Smooth muscle cell (in vitro differentiated cells): Measurements from ENCODE around the gene GLTP. TPM values are rescaled to one million over a fixed set of nuclear protein-coding genes. Genes with fewer than 3 reads are reported as not detected.

ENCODE experiments used
- DNase-seq: peaks from one replicate; lab custom pipeline; 2025; ENCODE audit not compliant: unreplicated experiment; lab: John Stamatoyannopoulos, UW
- H2AFZ ChIP-seq: fragments of 200-600 bp; sonication (generic); 2 replicates; pipeline ENCODE4 v1.6.0; 2016; ENCODE audit warnings: antibody characterized with exemption, low read depth, mild to moderate bottlenecking
- H3F3A ChIP-seq: fragments of 200-600 bp; sonication (generic); 2 replicates; pipeline ENCODE4 v1.6.0; 2017; ENCODE audit warnings: antibody characterized with exemption, low read depth
- H3K27ac ChIP-seq: fragments of 200-600 bp; sonication (generic); 2 replicates; pipeline ENCODE4 v1.5.1; 2016; ENCODE audit warnings: low read depth, mild to moderate bottlenecking
- H3K27me3 ChIP-seq: fragments of 200-600 bp; sonication (generic); 2 replicates; pipeline ENCODE4 v1.6.1; 2016; ENCODE audit warnings: low read depth, mild to moderate bottlenecking
- H3K36me3 ChIP-seq: fragments of 200-600 bp; sonication (generic); 2 replicates; pipeline ENCODE4 v1.5.1; 2016; ENCODE audit warnings: low read depth
- H3K4me1 ChIP-seq: fragments of 200-600 bp; sonication (generic); 2 replicates; pipeline ENCODE4 v1.5.1; 2016; ENCODE audit warnings: low read depth
- H3K4me2 ChIP-seq: fragments of 200-600 bp; sonication (generic); 2 replicates; pipeline ENCODE4 v1.6.0; 2016; ENCODE audit warnings: mild to moderate bottlenecking
- H3K4me3 ChIP-seq: fragments of 200-600 bp; sonication (generic); 2 replicates; pipeline ENCODE4 v1.5.1; 2016; ENCODE audit warnings: mild to moderate bottlenecking
- H3K79me2 ChIP-seq: fragments of 200-600 bp; sonication (generic); 2 replicates; pipeline ENCODE4 v1.6.0; 2016; ENCODE audit warnings: low read depth, mild to moderate bottlenecking
- H3K9ac ChIP-seq: fragments of 200-600 bp; sonication (generic); 2 replicates; pipeline ENCODE4 v1.6.0; 2016; ENCODE audit warnings: low read depth
- H3K9me3 ChIP-seq: fragments of 200-600 bp; sonication (generic); replicated peaks from 2 replicates; pipeline ENCODE4 v1.5.1; 2016; ENCODE audit warnings: low read depth
- H4K20me1 ChIP-seq: fragments of 200-600 bp; sonication (generic); 2 replicates; pipeline ENCODE4 v1.6.0; 2016; ENCODE audit warnings: low read depth
- CTCF ChIP-seq: fragments of 200-600 bp; sonication (generic); IDR thresholded peaks from 2 replicates; pipeline ENCODE4 v1.5.1; 2017; ENCODE audit warnings: borderline replicate concordance, mild to moderate bottlenecking, antibody characterized with exemption; ENCODE audit not compliant: insufficient read depth, poor library complexity, severe bottlenecking
- WGBS: methylation state at CpG from one replicate; pipeline ENCODE4 v1.1.7; 2016; ENCODE audit warnings: low lambda C conversion rate; 5-methylcytosine and 5-hydroxymethylcytosine counted together
- polyA plus RNA-seq: library from polyadenylated mRNA; unstranded; fragments of >200 nt; fragmentation: Nextera tagmentation; extraction: Ambion mirVana; gene quantifications from 2 replicates; pipeline ENCODE4 v1.2.1, GENCODE V29; 2016
- total RNA-seq: library from RNA; depleted of rRNA; stranded (reverse); fragments of >200 nt; gene quantifications from 2 replicates; pipeline ENCODE4 v1.2.3, GENCODE V29; 2014

Gene GLTP
- total and polyA plus RNA-seq, 2 experiments from 2014 or later, result 43.4 to 46.9 TPM

- no peak for TF ChIP-seq CTCF
- Histone ChIP-seq H3K4me1 (no peaks in the 10 kb centered on the region), H3F3A (no peaks in the 10 kb centered on the region), H3K79me2 (no peaks in the 10 kb centered on the region), H3K9ac (no peak overlapping the region), H3K27ac (no peak overlapping the region), H3K4me3 (no peak overlapping the region), H3K27me3 (no peaks in the 10 kb centered on the region), H4K20me1 (no peaks in the 10 kb centered on the region), H3K36me3 (no peaks in the 10 kb centered on the region), H2AFZ (no peak overlapping the region), H3K9me3 (no peaks in the 10 kb centered on the region), H3K4me2 (no peak overlapping the region)
- no peak for DNase-seq
- 70% methylated on average over 5 of the region's 6 CpGs for WGBS
Measured at GRCh38 chr12:109839444-109839843, 40.9 kb downstream of the GLTP start.

- H3K4me1 ChIP-seq, result no peaks in the 10 kb centered on the region
- H2AFZ ChIP-seq, result no peak overlapping the region
- DNase-seq, result no peak
Measured at GRCh38 chr12:109836916-109837315, 43.4 kb downstream of the GLTP start.

GRCh38 chr12:109835827-109836226, 44.5 kb downstream of the GLTP start:
- no peaks in the 10 kb centered on the region for H3K79me2 ChIP-seq
- no peak for TF ChIP-seq CTCF
- H3K9ac ChIP-seq, result no peak overlapping the region
- no peak overlapping the region for H3K4me3 ChIP-seq
- no peaks in the 10 kb centered on the region for H4K20me1 ChIP-seq
- 97% methylated on average over 4 of the region's 4 CpGs for WGBS
- H3K4me2 ChIP-seq, result no peak overlapping the region
- no peaks in the 10 kb centered on the region for H3K9me3 ChIP-seq
- H3F3A ChIP-seq, result no peaks in the 10 kb centered on the region
- H3K27ac ChIP-seq, result no peak overlapping the region
- no peaks in the 10 kb centered on the region for H3K27me3 ChIP-seq
- DNase-seq, result no peak
- no peak overlapping the region for H2AFZ ChIP-seq
- H3K4me1 ChIP-seq, result no peaks in the 10 kb centered on the region
- no peaks in the 10 kb centered on the region for H3K36me3 ChIP-seq

More at GRCh38 chr12:109836916-109837315, 43.4 kb downstream of the GLTP start:
- no peaks in the 10 kb centered on the region for H4K20me1 ChIP-seq
- no peaks in the 10 kb centered on the region for H3K36me3 ChIP-seq
- H3F3A ChIP-seq, result no peaks in the 10 kb centered on the region
- TF ChIP-seq CTCF, result no peak
- WGBS, result 76% methylated on average over 3 of the region's 3 CpGs
- H3K4me3 ChIP-seq, result no peak overlapping the region
- no peaks in the 10 kb centered on the region for H3K9me3 ChIP-seq
- no peaks in the 10 kb centered on the region for H3K27me3 ChIP-seq
- H3K4me2 ChIP-seq, result no peak overlapping the region
- no peak overlapping the region for H3K9ac ChIP-seq
- H3K27ac ChIP-seq, result no peak overlapping the region
- no peaks in the 10 kb centered on the region for H3K79me2 ChIP-seq
